ENCODE measurements around the gene APBB1IP. TPM values are rescaled to one million over a fixed set of nuclear protein-coding genes. Genes with fewer than 3 reads are reported as not detected.
"Not testable (repeated sequence)": the region's sequence is repeated elsewhere in the genome, so short reads cannot be mapped to it uniquely, and the experiment has no call there.

APBB1IP gene
- total and polyA plus RNA-seq, 11 donors = 0.81 to 19.6 (median 1.7) TPM

DNA sequence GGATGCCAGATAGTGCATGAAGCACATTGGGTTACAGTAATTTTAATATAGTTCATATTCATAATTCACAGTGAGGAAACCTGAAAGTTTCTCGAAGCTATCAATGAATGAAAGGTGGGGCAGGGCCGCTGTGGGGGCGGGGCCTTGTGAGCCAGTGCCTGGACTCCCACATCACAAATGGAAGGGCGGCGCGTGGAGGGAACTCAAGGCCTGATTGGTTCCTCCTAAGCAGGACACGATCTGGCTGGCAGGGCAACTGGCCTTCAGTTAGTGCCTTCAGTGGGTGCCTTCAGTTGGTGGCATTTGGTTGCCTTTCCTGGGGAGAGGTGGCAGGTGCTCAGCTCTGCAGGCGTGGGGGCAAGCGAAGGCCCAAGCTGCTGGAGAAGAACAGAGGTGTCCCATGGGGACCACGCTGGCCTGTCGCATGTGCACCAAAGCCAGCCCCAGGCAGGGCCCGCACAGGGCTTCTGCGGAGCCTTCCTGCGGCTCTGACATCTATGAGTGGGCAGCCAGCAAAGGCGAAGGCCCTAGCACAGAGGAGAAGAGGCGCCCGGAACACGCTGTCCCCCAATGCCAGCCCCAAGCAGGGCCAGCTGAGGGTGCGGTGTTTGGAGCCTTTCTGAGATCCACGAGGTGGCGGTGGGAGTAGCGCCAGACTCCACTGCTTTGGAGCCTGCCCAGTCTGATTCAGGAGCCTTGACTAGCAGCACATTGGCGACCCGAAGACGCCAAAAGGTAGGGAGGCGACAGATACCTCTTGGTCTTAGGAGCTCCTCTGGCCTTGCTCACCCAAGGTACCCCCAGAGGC, 141.3 kb downstream of the APBB1IP start:
- Histone ChIP-seq H3K9me3 (no peaks in the 10 kb centered on the region), H3K36me3 (no peaks in the 10 kb centered on the region), H3K4me1 (no peaks in the 10 kb centered on the region), H3K27me3 (no peaks in the 10 kb centered on the region), H3K4me3 (no peak overlapping the region), H3K27ac (no peak overlapping the region)
- intact Hi-C loops (cut with DNase I) = no loop called here
- TF ChIP-seq POLR2A (IDR thresholded peaks at IDR 0.05) (no peak), CTCF (IDR thresholded peaks at IDR 0.05) (no peak)
- 87 to 90% (median 88%) methylated on average over 22 to 26 of the region's 26 CpGs for WGBS, 4 donors
- DNase-seq (no peak), ATAC-seq (no peak)

GRCh38 chr10:26586211-26586610, 148.1 kb downstream of the APBB1IP start:
- no peak for ATAC-seq
- Histone ChIP-seq H3K4me3 (no peak overlapping the region), H3K9me3 (no peaks in the 10 kb centered on the region), H3K27ac (no peak overlapping the region), H3K4me1 (no peaks in the 10 kb centered on the region), H3K27me3 (no peaks in the 10 kb centered on the region), H3K36me3 (no peaks in the 10 kb centered on the region)
- DNase-seq = no peak
- intact Hi-C loops (cut with DNase I) = no loop called here
- 78 to 90% (median 85%) methylated on average over 11 of the region's 11 CpGs for WGBS, 4 donors
- no peak for TF ChIP-seq POLR2A (IDR thresholded peaks at IDR 0.05)
- no peak for TF ChIP-seq CTCF (IDR thresholded peaks at IDR 0.05)

GRCh38 chr10:26588611-26589010, 150.5 kb downstream of the APBB1IP start:
- peaks cover 0 to 6% (median 0%) of the 10 kb centered on the region in 9 donors for H3K27me3 ChIP-seq
- H3K4me3 ChIP-seq = no peak overlapping the region
- no peak overlapping the region for H3K27ac ChIP-seq
- 70 to 87% (median 83%) methylated on average over 2 to 12 of the region's 12 CpGs for WGBS, 4 donors
- no peaks in the 10 kb centered on the region for H3K36me3 ChIP-seq
- no peaks in the 10 kb centered on the region for H3K9me3 ChIP-seq
- intact Hi-C loops (cut with DNase I) = no loop called here
- no peaks in the 10 kb centered on the region for H3K4me1 ChIP-seq
- ATAC-seq = no peak
- TF ChIP-seq CTCF (IDR thresholded peaks at IDR 0.05) = no peak
- TF ChIP-seq POLR2A (IDR thresholded peaks at IDR 0.05) = no peak
- no peak for DNase-seq

GRCh38 chr10:26589813-26590212, 151.7 kb downstream of the APBB1IP start:
- ATAC-seq; DNase-seq; H3K4me1 ChIP-seq; H3K27ac ChIP-seq; H3K9me3 ChIP-seq; intact Hi-C loops (cut with DNase I); H3K36me3 ChIP-seq; H3K4me3 ChIP-seq: not testable (repeated sequence)
- 62 to 73% (median 66%) methylated on average over 5 of the region's 5 CpGs for WGBS, 4 donors
- peaks cover 0 to 10% (median 0%) of the 10 kb centered on the region in 9 donors for H3K27me3 ChIP-seq

Measured in heart left ventricle (tissue), 16 donors.